GM19043 (cell line): ENCODE data around the gene TMTC4.
"Not testable (repeated sequence)": the region's sequence is repeated elsewhere in the genome, so short reads cannot be mapped to it uniquely, and the experiment has no call there.

Source experiments
- ATAC-seq: cut with Tn5 transposase; IDR thresholded peaks from one replicate; pipeline ENCODE4 v1.9.1; 2021; ENCODE audit warnings: low read depth; ENCODE audit not compliant: unreplicated experiment

TMTC4 gene

DNA sequence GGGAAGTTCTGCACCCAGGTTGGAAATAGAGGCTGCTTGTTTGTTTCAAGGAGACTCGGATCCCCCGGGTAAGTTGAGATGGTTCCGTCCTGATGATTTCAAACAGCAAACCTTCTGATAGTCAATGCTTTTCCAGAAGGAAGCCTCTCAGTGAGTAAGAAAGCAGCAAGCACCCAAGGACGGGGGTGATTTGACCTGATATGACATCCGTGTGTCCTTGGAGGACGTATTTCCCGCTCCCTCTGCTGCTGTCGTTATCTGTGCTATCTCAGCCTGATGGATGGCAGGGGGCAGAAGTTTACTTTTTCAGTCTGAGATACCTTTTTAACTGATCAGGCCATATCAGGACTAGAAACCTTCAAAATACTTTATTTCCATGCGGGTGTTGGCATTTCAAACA lies 80.3 kb downstream of the TMTC4 start:
- no peak for ATAC-seq

DNA sequence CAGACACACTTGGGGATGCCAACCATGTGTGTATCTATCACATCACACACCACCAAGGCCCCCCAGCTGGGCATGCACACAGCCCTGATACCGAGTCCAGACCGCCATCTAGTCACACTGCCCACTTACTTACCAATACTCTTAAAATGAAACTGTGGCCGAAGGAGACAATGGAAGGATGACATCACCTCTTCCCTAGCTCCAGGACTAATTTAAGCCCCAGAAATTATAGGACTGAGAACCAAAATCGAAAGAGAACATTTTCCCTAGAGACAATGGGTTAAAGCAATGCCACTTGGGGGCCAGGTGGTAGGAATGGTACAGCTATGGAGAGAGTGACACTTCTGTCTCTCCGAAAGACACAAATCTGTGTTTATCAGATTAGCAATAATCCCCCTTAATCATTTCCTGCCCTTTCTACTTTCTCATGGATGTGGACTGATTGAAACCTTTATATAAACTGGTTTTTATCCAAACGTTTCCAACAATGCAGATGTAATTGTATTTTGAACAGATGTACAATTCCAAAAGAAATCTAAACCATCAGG lies 85.3 kb downstream of the TMTC4 start:
- ATAC-seq = no peak

DNA sequence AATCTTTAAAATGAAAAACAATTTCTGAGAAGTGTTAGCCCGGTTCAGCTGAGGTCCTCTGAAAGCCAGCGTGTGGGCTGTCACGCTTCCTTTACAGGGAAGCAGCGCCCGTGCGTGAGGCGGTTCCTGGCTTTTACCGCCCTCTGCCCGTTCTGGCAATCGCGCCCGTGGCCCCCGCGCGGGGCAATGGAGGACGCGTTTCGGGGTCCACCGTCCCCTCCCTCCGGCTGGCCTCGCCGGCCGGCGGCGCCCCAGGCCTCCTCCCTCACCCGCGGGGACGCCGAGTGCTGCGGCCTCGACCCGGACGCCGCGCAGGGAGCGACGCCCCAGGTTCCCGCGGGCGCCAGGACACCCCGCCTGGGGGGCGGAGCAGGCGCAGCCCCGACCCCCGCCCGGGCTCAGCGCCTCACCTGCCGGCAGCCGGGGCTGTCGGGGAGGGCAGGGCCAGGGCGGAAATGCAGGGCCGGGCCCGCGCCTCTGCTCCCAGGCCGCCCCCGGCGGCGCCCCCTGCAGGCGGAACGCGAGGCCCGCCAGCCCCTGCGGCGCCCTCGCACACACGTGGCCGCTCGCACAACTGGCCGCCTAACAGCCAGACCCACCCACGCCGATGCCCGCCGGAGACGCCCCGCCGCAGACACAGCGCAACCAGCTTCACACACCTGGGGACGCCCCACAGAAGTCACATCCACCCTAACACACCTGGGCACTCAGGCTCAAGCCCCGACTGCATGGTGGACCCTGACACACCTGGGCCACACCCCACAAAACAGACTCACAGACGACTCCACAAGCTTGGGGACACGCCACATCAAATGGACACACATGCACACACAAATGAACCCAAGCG lies 86.0 kb downstream of the TMTC4 start, which contains the start of gene GGACT:
TSS of gene GGACT (minus strand) at position 459 of the 847 bp plus-strand sequence. CDS start 56,198 bp downstream, outside the sequence.
- peak; percentile 93 for ATAC-seq

- no peak for ATAC-seq
Observed at GRCh38 chr13:100584896-100585295, 89.7 kb downstream of the TMTC4 start.

- ATAC-seq = no peak
Observed at GRCh38 chr13:100581504-100581903, 93.1 kb downstream of the TMTC4 start.

GRCh38 chr13:100581030-100581429 lies 93.6 kb downstream of the TMTC4 start:
- ATAC-seq = no peak

GRCh38 chr13:100580045-100580444 lies 94.5 kb downstream of the TMTC4 start:
- ATAC-seq = no peak

DNA sequence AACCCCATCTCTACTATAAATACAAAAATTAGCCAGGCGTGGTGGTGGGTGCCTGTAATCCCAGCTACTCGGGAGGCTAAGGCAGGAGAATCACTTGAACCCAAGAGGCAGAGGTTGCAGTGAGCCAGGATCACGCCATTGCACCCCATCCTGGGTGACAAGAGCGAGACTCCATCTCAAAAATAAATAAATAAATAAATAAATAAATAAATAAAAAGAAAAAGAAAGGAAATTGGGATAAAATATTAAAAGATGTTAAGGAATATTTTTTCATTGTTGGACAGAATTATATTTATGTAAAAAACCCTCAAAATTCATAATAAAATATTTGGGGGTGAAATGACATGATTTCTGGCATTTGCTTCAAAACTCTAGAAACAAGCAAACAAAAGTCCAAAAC lies 97.4 kb downstream of the TMTC4 start:
- ATAC-seq = not testable (repeated sequence)

DNA sequence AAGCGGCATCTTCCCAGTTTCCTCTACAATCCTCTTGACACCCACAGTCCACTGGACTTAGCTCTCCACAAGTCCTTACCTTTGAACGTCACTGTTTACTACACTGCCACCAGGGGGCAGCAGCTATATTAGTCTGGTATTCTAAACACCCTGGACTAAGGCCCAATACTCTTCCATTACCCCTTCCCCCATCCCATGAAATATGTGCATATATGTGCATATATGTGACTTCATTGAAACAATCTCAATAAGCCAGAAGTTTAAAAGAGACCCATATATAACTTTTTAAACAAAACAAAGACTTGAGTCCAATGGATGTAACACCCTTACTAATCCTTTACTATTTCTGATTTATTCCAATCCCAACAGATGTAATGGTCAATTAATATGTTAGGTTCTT lies 101.5 kb downstream of the TMTC4 start:
- peak; percentile 95 for ATAC-seq

- ATAC-seq = no peak
Observed at GRCh38 chr13:100566543-100566942, 108.1 kb downstream of the TMTC4 start.

DNA sequence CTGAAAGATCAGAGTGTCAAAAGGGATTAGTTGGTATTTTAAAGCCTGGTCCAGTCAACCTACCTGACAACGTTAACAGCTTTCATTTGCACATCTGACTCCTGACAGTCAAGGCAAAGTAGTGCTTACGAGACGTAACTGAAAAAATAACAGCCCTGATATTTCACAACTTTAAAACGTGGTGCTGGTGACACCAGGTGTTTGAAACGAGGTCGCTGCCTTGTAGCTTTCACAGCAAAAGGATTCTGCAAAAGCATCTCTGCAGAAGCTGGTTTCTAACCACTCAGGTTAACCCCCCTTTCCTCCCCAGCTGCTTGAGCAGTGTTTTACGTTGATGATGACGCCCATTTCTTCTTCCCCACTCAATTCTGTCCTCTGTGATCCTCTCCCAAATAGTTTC lies 109.3 kb downstream of the TMTC4 start:
- no peak for ATAC-seq

DNA sequence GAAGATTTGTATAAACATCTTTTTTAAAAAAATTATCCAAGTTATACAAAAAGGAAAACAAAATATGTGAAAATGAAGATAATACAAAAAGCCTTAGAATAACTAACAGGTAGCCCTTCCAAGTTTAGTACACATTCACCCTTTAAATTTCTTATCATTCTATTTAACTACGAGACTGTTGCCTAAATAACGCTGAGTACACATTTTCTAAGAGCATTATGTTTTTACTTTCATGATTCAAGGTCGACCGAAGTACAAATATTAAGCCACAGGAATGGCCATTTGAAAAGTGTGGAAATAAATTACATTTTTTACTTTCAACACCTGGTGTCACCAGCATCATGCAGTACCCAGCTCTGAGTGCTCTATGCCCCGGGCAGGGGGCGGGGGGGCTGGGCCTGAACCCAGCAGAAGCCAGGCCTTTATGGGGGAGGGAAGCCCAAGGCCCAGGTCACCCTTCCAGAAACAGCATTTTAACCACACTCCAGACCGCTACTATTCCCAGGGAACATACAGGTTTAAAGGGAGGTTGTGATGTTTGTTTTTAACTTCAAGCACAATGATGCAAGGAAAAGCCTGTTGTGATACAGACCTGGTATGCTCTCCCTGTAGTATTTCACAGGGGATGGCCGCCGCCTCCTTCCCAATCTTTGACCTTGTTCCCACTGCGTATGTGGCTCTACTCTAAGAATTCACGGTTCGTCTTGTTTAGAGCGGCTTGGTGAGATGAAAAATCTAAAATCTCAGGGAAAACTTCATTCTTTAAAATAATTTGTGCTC lies 110.0 kb downstream of the TMTC4 start:
- ATAC-seq = no peak

- ATAC-seq = no peak
Observed at GRCh38 chr13:100563779-100564178, 110.8 kb downstream of the TMTC4 start.

- ATAC-seq = no peak
Observed at GRCh38 chr13:100561599-100562204, 112.9 kb downstream of the TMTC4 start.

- ATAC-seq = no peak
Observed at GRCh38 chr13:100561158-100561499, 113.5 kb downstream of the TMTC4 start.

DNA sequence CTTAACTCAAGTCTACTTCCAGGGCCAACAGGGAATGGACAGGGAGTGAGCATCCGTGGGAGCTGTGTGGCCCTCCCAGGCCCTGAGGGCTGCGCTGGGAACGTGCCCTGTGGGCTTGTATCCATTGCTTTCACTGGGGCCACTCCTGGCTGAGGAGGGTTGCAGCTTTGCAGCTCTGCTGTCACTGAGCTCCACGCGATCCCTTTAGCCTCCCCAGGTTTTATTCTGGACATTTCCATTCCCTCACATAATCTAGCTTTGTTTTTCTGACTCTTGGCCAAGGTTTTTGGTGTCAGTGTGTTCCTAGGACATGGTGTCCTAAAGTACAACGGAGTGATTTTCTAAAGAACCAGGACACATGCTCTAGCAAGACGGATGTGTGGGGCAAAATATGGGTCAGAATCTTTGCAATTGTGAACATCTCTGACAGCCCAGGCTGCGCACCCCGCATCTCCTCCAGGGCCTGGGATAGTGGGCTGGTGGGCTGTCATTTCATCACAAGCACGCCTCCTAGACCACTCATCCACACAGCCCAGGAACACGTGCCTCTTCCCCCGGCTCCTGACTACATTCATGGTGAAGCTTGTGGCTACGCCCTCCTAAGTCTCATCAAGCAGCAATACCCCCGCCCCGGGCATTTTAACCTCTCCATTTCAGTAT lies 114.0 kb downstream of the TMTC4 start:
- no peak for ATAC-seq

DNA sequence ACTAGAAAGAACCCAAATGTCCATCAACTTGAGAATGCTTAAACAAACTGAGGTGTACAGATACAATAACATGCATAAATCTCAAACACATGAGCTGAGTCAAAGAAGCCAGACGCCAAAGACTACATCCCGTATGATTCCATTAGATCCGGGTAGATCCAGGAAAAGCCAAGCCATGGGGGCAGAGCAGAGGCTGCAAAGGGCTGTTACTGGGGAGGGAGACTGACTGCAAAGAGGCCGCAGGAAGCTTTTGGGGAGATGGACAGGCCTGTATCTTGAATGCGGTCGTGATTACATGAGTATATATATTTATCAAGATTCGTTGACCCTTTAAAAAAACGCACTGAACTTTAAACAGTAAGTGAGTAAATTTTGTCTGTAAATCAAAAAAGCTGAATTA lies 114.7 kb downstream of the TMTC4 start:
- ATAC-seq = no peak
